NOMO-1 treated with DMSO at 0.1 percent for 48 hours (cell line): ENCODE data around the gene SHLD2.
"Not testable (repeated sequence)": the region's sequence is repeated elsewhere in the genome, so short reads cannot be mapped to it uniquely, and the experiment has no call there.

Experiments used
- DNase-seq: peaks from one replicate; lab custom pipeline; 2025; ENCODE audit not compliant: unreplicated experiment; lab: John Stamatoyannopoulos, UW

Gene SHLD2

GRCh38 chr10:87210309-87210708 is 115.3 kb downstream of the SHLD2 start:
- not testable (repeated sequence) for DNase-seq

GRCh38 chr10:87211848-87212247 is 116.8 kb downstream of the SHLD2 start:
- DNase-seq, result not testable (repeated sequence)

- DNase-seq, result not testable (repeated sequence)
Observed at GRCh38 chr10:87213150-87213765, 118.3 kb downstream of the SHLD2 start.

- DNase-seq, result not testable (repeated sequence)
Observed at GRCh38 chr10:87213806-87214205, 118.8 kb downstream of the SHLD2 start.

- not testable (repeated sequence) for DNase-seq
Observed at GRCh38 chr10:87216120-87216519, 121.1 kb downstream of the SHLD2 start.

- not testable (repeated sequence) for DNase-seq
Observed at GRCh38 chr10:87219370-87219769, 124.4 kb downstream of the SHLD2 start.

- not testable (repeated sequence) for DNase-seq
Observed at GRCh38 chr10:87222789-87223188, 127.8 kb downstream of the SHLD2 start.

GRCh38 chr10:87225148-87225547 is 130.1 kb downstream of the SHLD2 start, which contains the start of gene NUTM2A:
Gene NUTM2A, plus strand, starts transcription at chr10:87225448. Its CDS starts 383 bp downstream, at chr10:87225831.
- not testable (repeated sequence) for DNase-seq

GRCh38 chr10:87228247-87228646 is 133.2 kb downstream of the SHLD2 start:
- DNase-seq, result not testable (repeated sequence)

GRCh38 chr10:87229211-87229610 is 134.2 kb downstream of the SHLD2 start:
- DNase-seq, result not testable (repeated sequence)

GRCh38 chr10:87234854-87235253 is 139.8 kb downstream of the SHLD2 start:
- not testable (repeated sequence) for DNase-seq

GRCh38 chr10:87237244-87237643 is 142.2 kb downstream of the SHLD2 start:
- DNase-seq, result not testable (repeated sequence)

GRCh38 chr10:87239346-87239808 is 144.4 kb downstream of the SHLD2 start:
- not testable (repeated sequence) for DNase-seq
